Testis (tissue), 3 donors: Measurements from ENCODE around the gene NRXN3. TPM values are rescaled to one million over a fixed set of nuclear protein-coding genes. Genes with fewer than 3 reads are reported as not detected.

ENCODE experiments used
- DNase-seq: peaks from one replicate; pipeline ENCODE4 v3.0.0-alpha.2; 2019
- H3K27ac ChIP-seq, 2 donors: fragments of 200-600 bp; sonication (generic); one replicate each; pipeline ENCODE4 v1.5.1; 2019
- H3K27me3 ChIP-seq: fragments of 200-600 bp; sonication (generic); one replicate; pipeline ENCODE4 v1.5.1; 2019
- H3K36me3 ChIP-seq: fragments of 200-600 bp; sonication (generic); one replicate; pipeline ENCODE4 v1.5.1; 2017; ENCODE audit warnings: low read depth; ENCODE audit errors: missing control alignments
- H3K4me1 ChIP-seq: fragments of 200-600 bp; sonication (generic); one replicate; pipeline ENCODE4 v1.5.1; 2019
- H3K4me3 ChIP-seq, 2 donors: fragments of 200-600 bp; sonication (generic); one replicate each; pipeline ENCODE4 v1.5.1; 2017 to 2019
- H3K9me3 ChIP-seq: fragments of 200-600 bp; sonication (generic); one replicate; pipeline ENCODE4 v1.5.1; 2017
- CTCF ChIP-seq, 3 experiments: fragments of 450-650 bp in 2 of 3; fragments of 200-600 bp in 1 of 3; sonication (generic) in 1 of 3; IDR thresholded peaks; one replicate each; pipeline ENCODE4 v1.5.1; 2016 to 2019; ENCODE audit warnings: antibody characterized with exemption in 3 of 3, mild to moderate bottlenecking in 2 of 3, moderate library complexity in 1 of 3
- POLR2A ChIP-seq: fragments of 450-650 bp; IDR thresholded peaks from one replicate; pipeline ENCODE4 v1.6.1; 2017; ENCODE audit warnings: antibody characterized with exemption, mild to moderate bottlenecking, moderate library complexity
- WGBS, 2 donors: methylation state at CpG; one replicate each; pipeline ENCODE4 v1.1.5; 2018; 5-methylcytosine and 5-hydroxymethylcytosine counted together
- intact Hi-C: fragments of 100-400 bp; cut with DNase I; formaldehyde crosslinking; loops from one replicate; pipeline ENCODE4 v1.15.1; 2023; ENCODE audit warnings: low total_unique reads
- polyA plus RNA-seq: library from polyadenylated mRNA; stranded (reverse); fragments of 350-450 nt; fragmentation: Illumina TruSeq; extraction: RNeasy Lipid Tissue Mini Kit (QIAGEN cat#74804); gene quantifications from one replicate; pipeline ENCODE4 v1.2.3, GENCODE V29; 2014; ENCODE audit warnings: low read depth, low replicate concordance; ENCODE audit not compliant: insufficient read depth
- total RNA-seq, 2 donors: library from RNA; depleted of rRNA; stranded (reverse); fragments of >200 nt; gene quantifications; one replicate each; pipeline ENCODE4 v1.2.3, GENCODE V29; 2016

The NRXN3 gene
- total and polyA plus RNA-seq, 3 donors from 2014 or later: 3.5 to 8.0 (median 3.9) TPM

DNA sequence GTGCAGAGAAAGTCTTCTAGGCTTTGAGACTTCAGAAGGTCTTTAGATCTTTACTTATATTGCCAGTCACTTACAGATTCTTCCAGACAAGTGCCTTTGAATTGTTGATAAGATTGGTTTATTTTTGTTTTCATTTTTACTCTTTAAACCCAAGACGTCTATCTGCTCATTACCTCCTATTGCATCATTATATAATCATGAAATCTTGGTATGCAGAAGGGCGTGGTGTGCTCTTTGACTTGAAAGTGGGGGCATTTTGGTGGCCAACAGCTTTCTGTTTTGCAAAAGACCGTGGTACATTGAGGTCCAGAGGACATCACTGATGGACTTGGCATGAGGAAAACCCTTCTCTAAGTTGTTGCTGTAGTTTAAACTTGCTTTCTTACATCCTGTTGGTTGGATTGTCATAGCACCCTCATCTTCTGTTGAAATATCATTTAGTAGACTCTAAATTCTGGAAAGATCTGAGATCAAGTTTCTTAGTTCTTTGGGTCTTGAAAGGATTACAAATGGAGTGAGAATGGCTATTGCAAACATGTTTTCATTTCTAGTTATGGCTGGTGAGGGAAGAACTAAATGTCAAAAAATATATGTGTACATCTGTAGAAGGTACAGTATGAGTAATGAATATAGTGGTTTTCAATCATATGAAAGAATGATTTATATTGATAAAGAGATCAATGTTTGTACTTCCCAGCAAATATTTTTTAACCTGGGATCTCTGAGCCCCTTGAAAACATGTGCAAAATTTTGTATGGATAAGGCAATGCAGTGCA is 441.8 kb downstream of the NRXN3 start:
- no peak overlapping the region for H3K4me3 ChIP-seq
- WGBS, 2 donors: 76 to 83% methylated on average over 3 of the region's 3 CpGs
- H3K27me3 ChIP-seq: no peaks in the 10 kb centered on the region
- intact Hi-C loops: no loop called here
- no peak for DNase-seq
- no peaks in the 10 kb centered on the region for H3K36me3 ChIP-seq
- no peaks in the 10 kb centered on the region for H3K9me3 ChIP-seq
- TF ChIP-seq CTCF (IDR thresholded peaks at IDR 0.05): no peak
- TF ChIP-seq POLR2A: no peak
- no peak overlapping the region for H3K27ac ChIP-seq
- no peaks in the 10 kb centered on the region for H3K4me1 ChIP-seq

- no peaks in the 10 kb centered on the region for H3K4me1 ChIP-seq
- no peak for DNase-seq
- no peaks in the 10 kb centered on the region for H3K9me3 ChIP-seq
- intact Hi-C loops: no loop called here
- H3K27ac ChIP-seq: no peak overlapping the region
- TF ChIP-seq POLR2A: no peak
- TF ChIP-seq CTCF (IDR thresholded peaks at IDR 0.05): no peak
- no peak overlapping the region for H3K4me3 ChIP-seq
- H3K36me3 ChIP-seq: no peaks in the 10 kb centered on the region
- no peaks in the 10 kb centered on the region for H3K27me3 ChIP-seq
- WGBS, 2 donors: 57 to 66% methylated on average over 1 of the region's 1 CpG
Observed at GRCh38 chr14:78612666-78613065, 442.5 kb downstream of the NRXN3 start.

DNA sequence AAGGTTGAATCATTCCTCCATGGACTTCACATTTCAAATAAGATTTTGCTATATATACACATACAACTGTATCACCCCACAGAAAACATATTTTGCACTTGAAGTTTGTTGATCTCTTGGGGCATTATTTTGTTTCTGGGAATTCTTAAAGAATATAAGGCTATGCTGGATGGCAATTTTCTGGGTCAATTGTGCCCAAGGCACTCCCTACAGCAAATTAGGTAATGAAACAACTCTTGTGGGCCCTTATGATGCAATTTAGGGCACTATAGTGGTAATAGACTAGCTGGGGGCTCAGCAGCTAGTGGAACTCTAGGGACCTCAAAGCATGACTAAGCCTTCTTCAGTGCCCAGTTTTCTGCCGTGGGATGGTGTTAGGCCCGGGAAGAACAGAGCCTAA is 444.4 kb downstream of the NRXN3 start:
- intact Hi-C loops: no loop called here
- H3K4me3 ChIP-seq: no peak overlapping the region
- 85 to 88% methylated on average over 2 of the region's 2 CpGs for WGBS, 2 donors
- DNase-seq: no peak
- TF ChIP-seq POLR2A (no peak), CTCF (IDR thresholded peaks at IDR 0.05) (no peak)
- H3K27me3 ChIP-seq: no peaks in the 10 kb centered on the region
- H3K27ac ChIP-seq: no peak overlapping the region
- H3K4me1 ChIP-seq: no peaks in the 10 kb centered on the region
- no peaks in the 10 kb centered on the region for H3K36me3 ChIP-seq
- no peaks in the 10 kb centered on the region for H3K9me3 ChIP-seq

GRCh38 chr14:78617735-78618134 is 447.6 kb downstream of the NRXN3 start:
- Histone ChIP-seq H3K4me1 (no peaks in the 10 kb centered on the region), H3K27me3 (no peaks in the 10 kb centered on the region), H3K27ac (no peak overlapping the region), H3K36me3 (no peaks in the 10 kb centered on the region), H3K9me3 (no peaks in the 10 kb centered on the region), H3K4me3 (no peak overlapping the region)
- WGBS, 2 donors: 78 to 80% methylated on average over 5 of the region's 5 CpGs
- intact Hi-C loops: no loop called here
- no peak for TF ChIP-seq POLR2A
- TF ChIP-seq CTCF (IDR thresholded peaks at IDR 0.05): no peak
- DNase-seq: no peak

GRCh38 chr14:78618368-78618767 is 448.2 kb downstream of the NRXN3 start:
- no peaks in the 10 kb centered on the region for H3K36me3 ChIP-seq
- no peaks in the 10 kb centered on the region for H3K9me3 ChIP-seq
- no peak for TF ChIP-seq CTCF (IDR thresholded peaks at IDR 0.05)
- no peak overlapping the region for H3K27ac ChIP-seq
- 77 to 78% methylated on average over 6 of the region's 6 CpGs for WGBS, 2 donors
- intact Hi-C loops: no loop called here
- DNase-seq: no peak
- no peaks in the 10 kb centered on the region for H3K4me1 ChIP-seq
- H3K4me3 ChIP-seq: no peak overlapping the region
- H3K27me3 ChIP-seq: no peaks in the 10 kb centered on the region
